ENCODE data around the gene MRPS25. TPM values are rescaled to one million over a fixed set of nuclear protein-coding genes. Genes with fewer than 3 reads are reported as not detected.

Gene MRPS25
- total RNA-seq, 1 experiment from 2014 or later: 53.2 TPM

GRCh38 chr3:15029625-15030024, 35.5 kb downstream of the MRPS25 start:
- Histone ChIP-seq H3K18ac (ENCODE audit: insufficient read length, low read depth, low read length) (no peak overlapping the region), H3K27me3 (ENCODE audit: insufficient read depth, low read length) (no peaks in the 10 kb centered on the region), H3K27ac (ENCODE audit: insufficient read length, low read depth, low read length) (no peak overlapping the region), H2AK5ac (ENCODE audit: insufficient read length, low read length) (no peak overlapping the region), H3K4me2 (ENCODE audit: insufficient read depth, insufficient read length, low read length) (no peak overlapping the region), H3K9me3 (ENCODE audit: control insufficient read depth, low read depth, low read length) (no peaks in the 10 kb centered on the region), H4K5ac (ENCODE audit: insufficient read length, low read depth, low read length) (no peak overlapping the region), H4K20me1 (ENCODE audit: control insufficient read depth, insufficient read depth, insufficient read length) (no peaks in the 10 kb centered on the region), H4K8ac (replicated peaks; ENCODE audit: insufficient read length, low read depth, low read length) (no peak overlapping the region), H2BK5ac (ENCODE audit: insufficient read length, low read length) (no peak overlapping the region), H3K4me1 (ENCODE audit: insufficient read depth, low read length) (peaks cover 5% of the 10 kb centered on the region), H2BK15ac (ENCODE audit: low read depth, low read length) (no peak overlapping the region), H3K56ac (ENCODE audit: insufficient read length, low read depth, low read length) (no peak overlapping the region), H3K23ac (ENCODE audit: insufficient read length, low read depth, low read length) (no peak overlapping the region), H2BK12ac (ENCODE audit: insufficient read length, low read depth, low read length) (no peak overlapping the region), H3K23me2 (ENCODE audit: insufficient read length, low read depth, low read length, poor library complexity, severe bottlenecking) (no peaks in the 10 kb centered on the region), H3K4ac (ENCODE audit: low read depth, low read length) (no peak overlapping the region), H3K9ac (ENCODE audit: extremely low read depth, insufficient read length, low read length) (no peak overlapping the region), H3K79me1 (ENCODE audit: insufficient read depth, low read depth, low read length, poor library complexity, severe bottlenecking) (no peaks in the 10 kb centered on the region), H2BK120ac (ENCODE audit: low read depth, low read length, poor library complexity, severe bottlenecking) (no peak overlapping the region), H3K14ac (ENCODE audit: insufficient read depth, low read length) (no peak overlapping the region), H3K79me2 (ENCODE audit: insufficient read depth, low read length) (no peaks in the 10 kb centered on the region), H2AFZ (ENCODE audit: low read length) (no peak overlapping the region), H2BK20ac (ENCODE audit: low read depth, low read length, poor library complexity, severe bottlenecking) (no peak overlapping the region), H3T11ph (ENCODE audit: low read length) (no peak overlapping the region), H4K91ac (ENCODE audit: insufficient read length, low read depth, low read length) (no peak overlapping the region)
- H3K9me3 Mint-ChIP-seq: no peaks in the 10 kb centered on the region
- H3K27me3 Mint-ChIP-seq (ENCODE audit: low read depth): no peaks in the 10 kb centered on the region
- H3K4me1 Mint-ChIP-seq: peaks cover 7 to 8% of the 10 kb centered on the region in 2 experiments
- no peak for DNase-seq
- H3K36me3 Mint-ChIP-seq (ENCODE audit: insufficient read depth in 1 of 3, low read depth in 3 of 3): peaks cover 40 to 91% (median 87%) of the 10 kb centered on the region in 3 experiments
- no peak overlapping the region; a peak in 1 of 7 replicates for H3K27ac Mint-ChIP-seq
- no peak overlapping the region for H3K4me3 Mint-ChIP-seq
- TF ChIP-seq CTCF (conservative IDR thresholded peaks at IDR 0.05): no peak

Measured in H9 (cell line).